ENCODE measurements around the gene APOBEC4.
A peak's percentile ranks its signal among the peaks of the same experiment; 100 is the strongest.

- peak; percentile 80 for TF ChIP-seq CTCF (IDR thresholded peaks at IDR 0.05)
- no peak; the same call in 1 of the 2 replicates for TF ChIP-seq TAF1 (IDR thresholded peaks at IDR 0.05; ENCODE audit: borderline replicate concordance, low read depth, low read length)
- TF ChIP-seq RAD21 (IDR thresholded peaks at IDR 0.05; ENCODE audit: low read length), result peak; percentile 71
- TF ChIP-seq USF2 (IDR thresholded peaks at IDR 0.05; ENCODE audit: borderline replicate concordance, low read depth, low read length), result no peak
- TF ChIP-seq REST (IDR thresholded peaks at IDR 0.05; ENCODE audit: low read depth, low read length), result 0 out of 2 replicates have a peak, but pooled peaks have one; percentile 15
- TF ChIP-seq YY1 (IDR thresholded peaks at IDR 0.05; ENCODE audit: low read depth), result 0 out of 2 replicates have a peak, but pooled peaks have one; percentile 14
- TF ChIP-seq POLR2AphosphoS5 (IDR thresholded peaks at IDR 0.05; ENCODE audit: low read depth, low read length), result peak; percentile 54; the same call in 1 of the 2 replicates
- TF ChIP-seq CHD2 (IDR thresholded peaks at IDR 0.05; ENCODE audit: low read length, partially characterized antibody), result no peak
- peak; percentile 91 for TF ChIP-seq PBX3 (IDR thresholded peaks at IDR 0.05)
- TF ChIP-seq TEAD4 (IDR thresholded peaks at IDR 0.05; ENCODE audit: borderline replicate concordance, insufficient read depth), result peak; percentile 54; the same call in 1 of the 2 replicates
- no peak for TF ChIP-seq NRF1 (IDR thresholded peaks at IDR 0.05; ENCODE audit: low read depth, low read length)
These were observed 43.8 kb downstream of the APOBEC4 start for GRCh38 chr1:183609313-183609712.

All from SK-N-SH (cell line).